GM18505 (cell line): ENCODE results near the gene ANKRD12.
"Not testable (repeated sequence)": the region's sequence is repeated elsewhere in the genome, so short reads cannot be mapped to it uniquely, and the experiment has no call there.

Source experiments
- ATAC-seq: cut with Tn5 transposase; IDR thresholded peaks from one replicate; pipeline ENCODE4 v1.9.1; 2021; ENCODE audit not compliant: unreplicated experiment
- POLR2A ChIP-seq: IDR thresholded peaks from 4 replicates; pipeline ENCODE4 v1.6.1; 2011; ENCODE audit warnings: borderline replicate concordance; ENCODE audit not compliant: insufficient read depth, insufficient read length; ENCODE audit errors: extremely low read depth

ANKRD12 gene

DNA sequence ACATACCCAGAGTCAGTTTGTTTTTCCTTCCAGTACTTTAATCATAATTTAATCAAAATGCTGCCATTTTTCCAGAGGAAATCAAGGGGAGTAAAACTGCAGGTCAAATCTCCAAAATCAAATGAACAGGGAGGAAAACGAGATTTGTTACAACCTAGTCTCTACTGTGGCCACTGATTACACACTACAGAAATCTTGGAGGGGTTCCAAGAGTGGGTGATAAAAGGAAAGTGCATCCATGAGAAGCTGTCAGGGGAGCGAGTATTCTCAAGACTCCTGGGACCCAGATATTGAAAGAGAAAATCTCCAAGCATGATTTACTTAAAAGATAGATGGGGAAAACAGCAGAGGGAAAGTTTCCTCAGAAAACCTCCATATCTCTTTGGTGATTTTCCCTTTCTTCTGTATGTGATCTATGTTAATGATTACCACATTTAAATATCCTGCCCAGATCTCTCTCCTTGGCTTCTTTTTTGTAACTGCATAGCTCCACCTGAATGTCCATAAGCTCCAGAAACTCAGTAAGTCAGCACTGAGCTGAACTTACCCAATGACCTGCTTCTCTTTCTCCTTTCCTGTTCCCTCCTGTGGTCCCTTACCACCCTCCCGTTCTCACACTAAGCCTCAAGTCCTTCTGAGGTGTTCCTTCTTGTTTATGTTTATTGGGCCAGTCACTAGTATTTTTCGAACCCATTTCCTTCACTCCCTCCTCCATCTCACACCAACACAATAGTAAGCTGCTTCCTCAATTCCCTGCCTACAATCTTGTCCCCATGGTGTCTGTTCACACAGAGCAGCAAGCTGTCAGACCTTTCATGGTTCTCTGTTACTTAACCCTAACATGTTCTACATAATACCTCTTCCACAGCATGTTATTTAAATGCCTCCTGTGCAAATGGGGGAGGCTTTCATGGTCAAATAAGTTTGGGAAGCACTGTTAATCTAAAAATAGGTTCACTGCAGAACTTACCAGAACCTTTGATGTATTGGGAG, 124.1 kb downstream of the ANKRD12 start:
- ATAC-seq, result no peak

DNA sequence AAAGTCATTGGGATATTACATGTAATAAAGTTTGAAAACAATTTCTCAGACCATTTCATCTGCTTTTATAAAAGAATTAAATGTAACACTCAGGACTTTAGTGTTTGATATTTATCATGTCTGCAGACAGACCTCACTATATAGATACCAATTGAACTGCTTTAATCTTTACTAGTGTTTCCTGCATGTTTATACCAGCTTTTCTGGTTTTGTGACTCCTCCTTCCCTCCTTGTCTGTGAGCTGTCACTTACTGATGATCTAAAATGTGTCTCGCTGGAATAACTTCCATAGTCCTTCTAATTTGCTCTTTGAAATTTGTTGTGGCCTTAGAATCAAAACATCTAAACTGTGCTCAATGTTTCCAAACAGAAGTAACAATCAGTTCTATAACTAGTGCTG, 126.7 kb downstream of the ANKRD12 start:
- ATAC-seq, result no peak
- TF ChIP-seq POLR2A, result no peak

More for the DNA sequence above, 124.1 kb downstream of the ANKRD12 start:
- TF ChIP-seq POLR2A, result no peak

DNA sequence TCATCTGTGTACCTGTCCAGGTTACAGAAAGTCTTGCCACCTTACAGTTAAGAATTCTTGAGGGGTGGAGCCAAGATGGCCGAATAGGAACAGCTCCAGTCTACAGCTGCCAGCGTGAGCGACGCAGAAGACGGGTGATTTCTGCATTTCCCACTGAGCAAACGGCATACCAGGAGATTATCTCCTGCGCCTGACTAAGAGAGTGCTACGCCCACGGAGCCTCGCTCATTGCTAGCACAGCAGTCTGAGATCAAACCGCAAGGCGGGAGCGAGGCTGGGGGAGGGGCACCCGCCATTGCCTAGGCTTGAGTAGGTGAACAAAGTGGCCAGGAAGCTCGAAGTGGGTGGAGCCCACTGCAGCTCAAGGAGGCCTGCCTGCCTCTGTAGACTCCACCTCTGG, 128.2 kb downstream of the ANKRD12 start:
- not testable (repeated sequence) for ATAC-seq

DNA sequence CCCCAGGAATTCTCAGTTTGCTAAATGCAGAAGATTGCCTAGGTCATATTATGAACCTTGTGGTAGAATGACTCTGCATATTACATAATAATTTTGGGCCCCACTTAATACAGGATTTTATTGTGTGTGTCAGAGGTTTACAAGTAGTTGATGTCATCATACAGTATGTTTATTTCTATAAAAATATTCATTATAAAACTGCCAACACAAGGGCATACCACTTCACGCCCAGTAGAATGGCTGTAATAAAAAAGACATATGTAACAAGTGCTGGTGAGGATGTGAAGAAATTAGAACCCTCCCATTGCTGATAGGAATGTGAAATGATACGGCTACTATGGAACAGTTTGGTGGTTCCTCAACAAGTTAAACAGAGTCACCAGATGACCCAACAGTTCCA, 136.6 kb downstream of the ANKRD12 start:
- TF ChIP-seq POLR2A, result no peak
- no peak for ATAC-seq

DNA sequence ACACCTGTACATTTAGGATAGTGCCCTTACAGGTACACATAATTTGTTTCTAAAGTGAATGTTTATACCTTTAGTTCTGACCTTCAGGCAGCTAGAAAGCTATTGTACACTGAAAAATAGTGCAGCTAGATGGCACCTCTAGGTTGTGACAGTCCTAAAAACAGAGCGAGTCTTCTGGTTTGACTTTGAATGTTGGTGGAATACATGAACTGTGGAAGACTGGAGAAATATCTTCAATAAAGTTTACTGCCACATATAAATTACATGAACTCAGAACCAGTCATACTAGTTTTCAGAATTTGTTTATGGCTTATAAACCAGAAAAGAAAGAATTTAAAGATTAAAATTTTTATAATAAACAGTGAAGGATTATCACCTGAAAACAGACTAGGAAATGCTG, 139.3 kb downstream of the ANKRD12 start:
- no peak for ATAC-seq
- no peak for TF ChIP-seq POLR2A

DNA sequence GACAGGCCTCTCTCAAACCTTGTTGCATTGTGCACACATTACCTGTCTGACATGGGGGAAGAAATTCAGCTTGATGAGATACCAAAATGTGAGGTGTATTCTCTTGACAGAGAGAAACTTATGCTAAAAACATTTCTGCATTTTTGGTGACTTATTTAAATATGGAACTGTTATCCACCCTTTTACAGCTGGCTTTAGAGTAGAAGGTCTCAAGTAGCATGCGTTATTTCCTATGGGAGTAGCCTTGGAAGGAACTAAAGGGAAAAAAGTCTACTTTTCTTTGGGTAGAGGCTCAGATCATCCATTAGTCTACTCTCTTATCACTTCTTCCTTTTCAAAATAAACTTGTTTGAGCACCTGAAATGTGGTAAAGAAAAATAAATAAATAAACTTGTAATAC, 141.4 kb downstream of the ANKRD12 start:
- TF ChIP-seq POLR2A, result no peak
- ATAC-seq, result no peak

DNA sequence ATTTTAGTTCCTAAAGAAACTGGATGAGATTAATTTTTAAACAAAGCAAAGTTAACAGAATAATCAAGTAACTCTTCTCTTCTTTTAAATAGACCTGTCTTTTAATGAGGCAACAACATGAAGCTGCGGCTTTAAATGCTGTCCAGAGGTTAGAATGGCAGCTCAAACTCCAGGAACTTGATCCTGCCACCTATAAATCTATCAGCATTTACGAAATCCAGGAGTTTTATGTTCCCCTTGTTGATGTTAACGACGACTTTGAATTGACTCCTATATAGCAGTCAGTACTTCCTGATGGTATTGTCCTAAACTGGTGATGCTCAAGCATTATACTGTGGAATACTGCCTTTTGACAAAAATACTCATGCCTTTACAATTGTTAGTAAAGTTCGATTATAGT, 144.3 kb downstream of the ANKRD12 start:
- ATAC-seq, result no peak
- no peak for TF ChIP-seq POLR2A

DNA sequence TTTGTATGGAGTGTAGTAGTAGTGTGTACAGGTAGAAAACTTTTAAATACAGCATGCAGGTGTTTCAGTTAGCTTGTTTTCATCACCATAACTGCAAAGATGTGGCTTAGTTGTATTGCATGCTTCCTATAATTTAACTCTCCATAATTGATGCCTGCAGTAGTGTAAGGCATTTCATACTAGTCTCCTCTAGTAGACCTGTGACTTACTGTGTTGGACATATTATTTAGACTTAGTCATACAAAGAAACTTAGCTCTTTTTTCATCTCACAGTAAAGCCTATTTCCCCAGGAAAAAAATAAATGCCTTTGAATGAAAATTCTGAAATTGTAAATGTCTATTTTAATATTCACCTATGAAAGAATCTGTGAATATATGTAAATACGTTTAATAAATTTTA, 145.2 kb downstream of the ANKRD12 start:
- TF ChIP-seq POLR2A, result no peak
- no peak for ATAC-seq

DNA sequence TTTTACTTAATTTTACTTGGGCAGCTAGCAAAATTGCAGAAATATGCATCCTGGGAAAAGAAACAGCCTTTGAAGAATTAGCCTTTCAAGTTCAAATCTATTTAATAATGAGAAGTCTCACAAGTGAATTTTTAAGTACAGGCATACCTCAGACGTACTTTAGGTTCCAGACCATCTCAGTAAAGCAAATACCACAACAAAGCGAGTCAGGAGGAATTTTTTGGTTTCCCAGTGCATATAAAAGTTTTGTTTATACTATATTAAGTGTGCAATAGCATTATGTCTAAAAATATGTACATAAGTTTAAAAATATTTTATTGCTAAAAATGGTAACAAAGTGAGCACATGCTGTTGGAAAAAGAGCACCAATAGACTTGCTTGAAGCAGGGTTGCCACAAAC, 147.2 kb downstream of the ANKRD12 start:
- no peak for ATAC-seq
- no peak for TF ChIP-seq POLR2A

DNA sequence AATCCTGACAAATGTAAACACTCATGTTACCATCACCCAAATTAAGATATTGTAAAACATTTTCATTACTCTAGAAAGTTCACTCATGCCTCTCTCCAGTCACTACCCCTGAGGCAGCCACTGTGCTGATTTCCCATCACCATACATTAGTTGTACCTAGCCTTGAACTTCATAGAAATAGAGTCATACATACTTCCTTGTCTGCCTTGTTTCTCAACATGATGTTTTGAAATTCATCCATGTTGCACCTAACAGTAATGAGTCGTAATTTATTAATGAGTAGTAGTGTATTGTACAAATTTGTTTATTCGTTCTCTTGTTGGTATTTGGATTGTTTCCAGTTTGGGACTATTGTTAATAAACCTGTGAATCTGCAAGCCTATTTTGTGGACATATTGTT, 149.0 kb downstream of the ANKRD12 start:
- ATAC-seq, result no peak
- no peak for TF ChIP-seq POLR2A

DNA sequence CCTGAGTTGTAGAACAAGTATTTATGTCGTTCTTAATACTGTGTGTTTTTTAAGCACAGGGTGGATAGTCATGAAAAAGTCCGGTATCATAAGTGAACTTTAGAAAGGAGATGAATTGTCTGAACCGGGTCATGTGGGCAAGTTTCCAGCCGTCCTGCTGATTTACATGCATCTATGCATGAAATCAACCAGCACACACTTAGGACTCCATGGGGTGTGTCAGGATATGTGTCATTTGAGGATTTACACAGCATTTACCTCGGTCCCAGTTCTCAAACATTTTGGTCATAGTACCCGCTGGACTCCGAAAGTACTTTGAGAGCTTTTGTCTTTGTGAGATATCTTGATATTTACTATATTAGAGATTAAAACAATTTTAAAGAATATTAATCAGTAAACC, 150.5 kb downstream of the ANKRD12 start:
- no peak for ATAC-seq
- TF ChIP-seq POLR2A, result no peak

DNA sequence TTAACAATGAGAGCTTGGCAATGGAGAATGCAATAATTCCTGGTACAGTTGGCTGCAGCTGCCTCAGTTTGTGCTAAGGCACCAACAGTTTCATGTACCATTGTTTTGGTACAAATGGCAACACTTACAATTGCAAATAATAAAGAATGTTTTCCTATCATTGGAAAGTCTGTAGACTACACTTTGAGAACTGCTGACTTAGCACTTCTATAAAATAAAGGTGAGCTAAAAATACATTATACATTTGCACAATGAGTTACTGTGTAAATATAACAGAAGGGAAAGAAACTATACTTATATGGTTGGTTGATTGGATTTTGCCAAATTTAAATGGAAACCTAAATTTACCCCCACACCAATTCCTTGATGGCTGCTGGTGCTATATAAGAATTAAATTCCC, 153.1 kb downstream of the ANKRD12 start:
- no peak for ATAC-seq
- no peak for TF ChIP-seq POLR2A

DNA sequence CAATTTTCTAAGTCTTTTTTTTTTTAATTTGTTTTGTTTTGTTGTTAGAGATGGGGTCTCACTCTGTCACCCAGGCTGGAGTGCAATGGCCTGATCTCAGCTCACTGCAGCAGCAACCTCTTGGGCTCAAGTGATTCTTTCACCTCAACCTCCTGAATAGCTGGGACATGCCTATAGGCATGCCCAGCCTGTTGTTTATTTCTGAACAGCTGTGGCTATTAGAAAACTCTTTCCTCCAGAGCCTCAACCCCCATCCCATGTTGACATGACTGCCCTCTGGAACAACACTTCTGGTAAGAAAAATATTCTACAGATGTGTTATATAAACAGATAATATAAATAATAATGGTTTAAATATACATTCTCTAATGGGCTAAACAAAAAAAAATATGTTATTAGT, 153.6 kb downstream of the ANKRD12 start:
- no peak for TF ChIP-seq POLR2A
- no peak for ATAC-seq

DNA sequence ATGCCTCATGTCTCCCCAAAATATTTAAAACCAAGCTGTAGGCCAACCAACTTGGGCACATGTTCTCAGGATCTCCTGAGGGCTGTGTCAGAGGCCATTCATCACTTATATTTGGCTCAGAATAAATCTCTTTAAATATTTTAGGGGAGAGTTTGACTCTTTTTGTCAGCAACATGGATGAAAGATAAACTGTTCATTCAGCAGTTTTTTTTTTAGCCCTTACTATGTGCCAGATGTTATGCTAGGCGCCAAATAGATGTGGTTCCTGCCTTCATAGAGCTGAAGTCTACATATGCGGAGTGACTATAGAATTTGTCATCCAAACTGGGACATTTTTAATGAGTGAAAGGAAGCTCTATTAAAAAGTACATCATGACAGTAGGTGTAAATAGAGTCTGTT, 155.5 kb downstream of the ANKRD12 start:
- ATAC-seq, result no peak
- TF ChIP-seq POLR2A, result no peak
